Measurements from ENCODE around the gene RABGGTA. TPM values are rescaled to one million over a fixed set of nuclear protein-coding genes. Genes with fewer than 3 reads are reported as not detected.
"Not testable (repeated sequence)": the region's sequence is repeated elsewhere in the genome, so short reads cannot be mapped to it uniquely, and the experiment has no call there.

The RABGGTA gene
- total and polyA plus RNA-seq, 4 donors, result 23.1 to 42.9 (median 27.7) TPM

GRCh38 chr14:24254630-24255392, 16.6 kb downstream of the RABGGTA start:
- Histone ChIP-seq H3K9me3 (ENCODE audit: control insufficient read depth, insufficient read depth, low read length) (no peaks in the 10 kb centered on the region), H3K27me3 (ENCODE audit: control insufficient read depth, insufficient read depth, low read length) (no peaks in the 10 kb centered on the region), H3K4me3 (ENCODE audit: low read depth, low read length) (no peak overlapping the region), H3K4me1 (ENCODE audit: control insufficient read depth, insufficient read depth, low read length) (no peaks in the 10 kb centered on the region), H3K27ac (ENCODE audit: low read depth, low read length) (no peak overlapping the region), H3K36me3 (ENCODE audit: control insufficient read depth, insufficient read depth, low read length) (peaks cover 48% of the 10 kb centered on the region)
- DNase-seq (ENCODE audit: low read depth in 4 of 6, low spot score in 6 of 6), result no peak
- WGBS (ENCODE audit: insufficient coverage), result 96% methylated on average over 14 of the region's 19 CpGs

- WGBS (ENCODE audit: insufficient coverage), result 64% methylated on average over 2 of the region's 7 CpGs
Observed at GRCh38 chr14:24253936-24254335, 17.5 kb downstream of the RABGGTA start.

GRCh38 chr14:24252289-24253124, 18.9 kb downstream of the RABGGTA start:
- H3K9me3 ChIP-seq (ENCODE audit: control insufficient read depth, insufficient read depth, low read length), result no peaks in the 10 kb centered on the region
- no peaks in the 10 kb centered on the region for H3K4me1 ChIP-seq (ENCODE audit: control insufficient read depth, insufficient read depth, low read length)
- H3K27me3 ChIP-seq (ENCODE audit: control insufficient read depth, insufficient read depth, low read length), result no peaks in the 10 kb centered on the region
- WGBS (ENCODE audit: insufficient coverage), result 88% methylated on average over 7 of the region's 11 CpGs
- H3K36me3 ChIP-seq (ENCODE audit: control insufficient read depth, insufficient read depth, low read length), result peaks cover 38% of the 10 kb centered on the region
- H3K27ac ChIP-seq (ENCODE audit: low read depth, low read length), result no peak overlapping the region
- DNase-seq (ENCODE audit: low read depth in 4 of 6, low spot score in 6 of 6), result no peak
- H3K4me3 ChIP-seq (ENCODE audit: low read depth, low read length), result no peak overlapping the region

More at GRCh38 chr14:24253936-24254335, 17.5 kb downstream of the RABGGTA start:
- Histone ChIP-seq H3K4me3 (ENCODE audit: low read depth, low read length) (no peak overlapping the region), H3K4me1 (ENCODE audit: control insufficient read depth, insufficient read depth, low read length) (no peaks in the 10 kb centered on the region), H3K27ac (ENCODE audit: low read depth, low read length) (no peak overlapping the region), H3K27me3 (ENCODE audit: control insufficient read depth, insufficient read depth, low read length) (no peaks in the 10 kb centered on the region), H3K9me3 (ENCODE audit: control insufficient read depth, insufficient read depth, low read length) (no peaks in the 10 kb centered on the region), H3K36me3 (ENCODE audit: control insufficient read depth, insufficient read depth, low read length) (peaks cover 48% of the 10 kb centered on the region)
- no peak for DNase-seq (ENCODE audit: low read depth in 4 of 6, low spot score in 6 of 6)

- WGBS (ENCODE audit: insufficient coverage), result 83% methylated on average over 1 of the region's 1 CpG
- DNase-seq (ENCODE audit: low read depth in 4 of 6, low spot score in 6 of 6), result no peak
- Histone ChIP-seq H3K27me3 (ENCODE audit: control insufficient read depth, insufficient read depth, low read length) (no peaks in the 10 kb centered on the region), H3K27ac (ENCODE audit: low read depth, low read length) (no peak overlapping the region), H3K36me3 (ENCODE audit: control insufficient read depth, insufficient read depth, low read length) (peaks cover 37% of the 10 kb centered on the region), H3K9me3 (ENCODE audit: control insufficient read depth, insufficient read depth, low read length) (no peaks in the 10 kb centered on the region), H3K4me1 (ENCODE audit: control insufficient read depth, insufficient read depth, low read length) (no peaks in the 10 kb centered on the region), H3K4me3 (ENCODE audit: low read depth, low read length) (no peak overlapping the region)
Observed at GRCh38 chr14:24251880-24252288, 19.5 kb downstream of the RABGGTA start.

DNA sequence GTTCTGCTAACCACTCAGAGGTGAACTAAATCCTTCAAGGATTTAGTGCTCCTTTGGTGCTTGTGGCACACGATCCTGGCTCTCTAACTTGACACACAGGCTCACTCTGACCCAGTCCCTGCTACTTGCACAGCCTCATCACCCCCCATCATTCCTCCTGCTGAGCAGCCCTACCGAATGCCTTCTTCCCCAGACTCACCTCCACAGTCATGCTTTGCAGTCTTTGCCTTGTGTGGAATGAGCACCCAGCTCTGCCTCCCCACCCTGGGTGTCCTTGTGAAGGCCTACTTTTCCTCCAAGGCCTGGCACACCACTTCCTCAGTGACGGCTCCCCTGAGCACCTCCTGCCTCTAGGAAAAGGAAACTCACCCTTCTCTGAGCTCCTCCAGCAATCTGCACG, 21.0 kb downstream of the RABGGTA start:
- Histone ChIP-seq H3K27me3 (ENCODE audit: control insufficient read depth, insufficient read depth, low read length) (no peaks in the 10 kb centered on the region), H3K36me3 (ENCODE audit: control insufficient read depth, insufficient read depth, low read length) (peaks cover 27% of the 10 kb centered on the region), H3K4me1 (ENCODE audit: control insufficient read depth, insufficient read depth, low read length) (no peaks in the 10 kb centered on the region), H3K4me3 (ENCODE audit: low read depth, low read length) (no peak overlapping the region), H3K27ac (ENCODE audit: low read depth, low read length) (no peak overlapping the region), H3K9me3 (ENCODE audit: control insufficient read depth, insufficient read depth, low read length) (no peaks in the 10 kb centered on the region)
- 50% methylated on average over 4 of the region's 4 CpGs for WGBS (ENCODE audit: insufficient coverage)
- DNase-seq (ENCODE audit: low read depth in 4 of 6, low spot score in 6 of 6), result no peak

DNA sequence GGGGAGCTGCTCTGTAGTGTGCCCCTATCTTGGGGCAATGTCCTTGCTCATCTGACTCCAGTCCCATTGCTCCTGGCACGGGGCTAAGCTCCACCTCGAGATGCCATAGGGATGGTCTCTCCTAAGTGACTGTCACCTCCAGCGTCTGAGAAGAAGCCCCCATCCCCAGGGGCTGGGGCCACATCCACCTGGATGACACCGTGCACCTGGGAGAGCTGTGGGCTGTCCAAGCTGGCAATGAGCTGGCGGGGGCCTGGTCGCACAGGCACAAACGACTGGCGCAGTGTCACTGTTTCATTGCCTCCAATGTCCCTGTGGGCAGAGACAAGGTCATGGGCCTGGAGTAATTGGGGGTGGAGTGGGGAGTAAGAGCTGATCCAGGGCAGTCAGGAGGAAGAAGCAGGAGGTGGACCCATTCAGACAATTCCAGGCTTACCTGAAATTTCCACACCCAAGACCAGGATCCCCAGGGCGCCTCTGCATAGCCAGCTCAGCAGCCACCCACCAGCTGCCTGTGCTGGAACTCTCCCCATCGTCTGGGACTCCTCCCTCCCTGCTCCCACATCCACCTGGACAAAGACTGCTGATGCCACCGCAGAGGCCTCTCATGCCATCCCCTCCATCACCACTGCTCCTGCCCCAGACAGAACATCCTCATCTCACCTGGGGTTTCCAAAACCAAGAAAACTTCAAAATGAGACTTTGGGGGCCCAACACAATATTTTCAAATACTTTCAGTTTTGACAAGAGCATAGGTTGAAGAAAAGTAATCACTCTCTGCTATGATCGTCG, 22.0 kb downstream of the RABGGTA start:
- no peak for DNase-seq (ENCODE audit: low read depth in 4 of 6, low spot score in 6 of 6)
- no peaks in the 10 kb centered on the region for H3K9me3 ChIP-seq (ENCODE audit: control insufficient read depth, insufficient read depth, low read length)
- WGBS (ENCODE audit: insufficient coverage), result 69% methylated on average over 11 of the region's 13 CpGs

DNA sequence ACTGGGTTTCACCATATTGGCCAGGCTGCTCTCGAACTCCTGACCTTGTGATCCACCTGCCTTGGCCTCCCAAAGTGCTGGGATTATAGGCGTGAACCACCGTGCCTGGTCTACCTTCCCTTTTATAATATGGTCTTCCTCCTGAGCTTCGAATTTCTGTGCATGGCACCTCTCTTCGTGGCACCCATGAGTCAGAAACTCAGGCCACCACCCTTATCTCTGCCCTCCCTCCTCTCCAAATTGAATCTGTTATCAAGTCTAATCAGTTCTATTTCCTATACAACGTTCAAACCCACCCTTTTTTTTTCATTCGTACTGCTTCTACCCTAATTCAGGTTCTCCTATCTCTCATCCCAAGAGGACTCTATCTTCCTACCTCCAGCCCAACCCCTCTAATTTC, 24.0 kb downstream of the RABGGTA start:
- 63% methylated on average over 6 of the region's 7 CpGs for WGBS (ENCODE audit: insufficient coverage)
- H3K4me3 ChIP-seq (ENCODE audit: low read depth, low read length), result no peak overlapping the region
- H3K27ac ChIP-seq (ENCODE audit: low read depth, low read length), result no peak overlapping the region
- DNase-seq (ENCODE audit: low read depth in 4 of 6, low spot score in 6 of 6), result no peak
- H3K36me3 ChIP-seq (ENCODE audit: control insufficient read depth, insufficient read depth, low read length), result peaks cover 9% of the 10 kb centered on the region
- no peaks in the 10 kb centered on the region for H3K27me3 ChIP-seq (ENCODE audit: control insufficient read depth, insufficient read depth, low read length)
- H3K4me1 ChIP-seq (ENCODE audit: control insufficient read depth, insufficient read depth, low read length), result peaks cover 14% of the 10 kb centered on the region
- no peaks in the 10 kb centered on the region for H3K9me3 ChIP-seq (ENCODE audit: control insufficient read depth, insufficient read depth, low read length)

More for the DNA sequence above, 22.0 kb downstream of the RABGGTA start:
- Histone ChIP-seq H3K4me1 (ENCODE audit: control insufficient read depth, insufficient read depth, low read length) (no peaks in the 10 kb centered on the region), H3K27ac (ENCODE audit: low read depth, low read length) (no peak overlapping the region), H3K27me3 (ENCODE audit: control insufficient read depth, insufficient read depth, low read length) (no peaks in the 10 kb centered on the region), H3K36me3 (ENCODE audit: control insufficient read depth, insufficient read depth, low read length) (peaks cover 18% of the 10 kb centered on the region), H3K4me3 (ENCODE audit: low read depth, low read length) (no peak overlapping the region)

GRCh38 chr14:24246765-24247212, 24.6 kb downstream of the RABGGTA start:
- Histone ChIP-seq H3K27me3 (ENCODE audit: control insufficient read depth, insufficient read depth, low read length) (no peaks in the 10 kb centered on the region), H3K9me3 (ENCODE audit: control insufficient read depth, insufficient read depth, low read length) (no peaks in the 10 kb centered on the region), H3K4me3 (ENCODE audit: low read depth, low read length) (no peak overlapping the region), H3K36me3 (ENCODE audit: control insufficient read depth, insufficient read depth, low read length) (peaks cover 6% of the 10 kb centered on the region), H3K4me1 (ENCODE audit: control insufficient read depth, insufficient read depth, low read length) (peaks cover 16% of the 10 kb centered on the region), H3K27ac (ENCODE audit: low read depth, low read length) (no peak overlapping the region)
- WGBS (ENCODE audit: insufficient coverage), result 90% methylated on average over 3 of the region's 3 CpGs
- no peak for DNase-seq (ENCODE audit: low read depth in 4 of 6, low spot score in 6 of 6)

GRCh38 chr14:24245350-24245749, 26.0 kb downstream of the RABGGTA start:
- Histone ChIP-seq H3K36me3 (ENCODE audit: control insufficient read depth, insufficient read depth, low read length) (peaks cover 15% of the 10 kb centered on the region), H3K4me1 (ENCODE audit: control insufficient read depth, insufficient read depth, low read length) (peaks cover 31% of the 10 kb centered on the region)
- not testable (repeated sequence) for H3K4me3 ChIP-seq (ENCODE audit: low read depth, low read length); DNase-seq (ENCODE audit: low read depth in 4 of 6, low spot score in 6 of 6); H3K9me3 ChIP-seq (ENCODE audit: control insufficient read depth, insufficient read depth, low read length); H3K27ac ChIP-seq (ENCODE audit: low read depth, low read length); H3K27me3 ChIP-seq (ENCODE audit: control insufficient read depth, insufficient read depth, low read length)
- WGBS (ENCODE audit: insufficient coverage), result 98% methylated on average over 11 of the region's 11 CpGs
